ENCODE results near the gene GAS2. TPM values are rescaled to one million over a fixed set of nuclear protein-coding genes. Genes with fewer than 3 reads are reported as not detected.

GAS2 gene
- total RNA-seq, 2 experiments from 2014 or later: 1.8 to 4.1 TPM

DNA sequence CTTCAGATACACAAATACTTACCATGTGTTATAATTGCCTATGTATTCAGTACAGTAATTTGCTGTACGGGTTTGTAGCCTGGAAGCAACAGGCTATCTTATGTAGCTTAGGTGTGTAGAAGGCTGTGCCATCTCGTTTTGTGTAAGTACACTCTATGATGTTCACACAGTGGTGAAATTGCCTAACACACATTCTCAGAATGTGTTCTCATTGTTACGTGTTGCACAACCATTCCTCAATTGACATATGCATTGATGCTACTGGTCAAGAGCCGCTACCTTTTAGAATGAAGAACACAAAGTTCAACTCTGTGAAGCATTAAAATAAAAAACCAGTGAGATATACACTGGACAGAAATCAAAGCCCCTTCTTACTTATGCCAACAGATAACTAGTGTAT lies 136.4 kb downstream of the GAS2 start:
- intact Hi-C loops (cut with micrococcal nuclease; ENCODE audit: unreplicated experiment): no loop called here
- Histone ChIP-seq H4K20me1 (ENCODE audit: insufficient read depth, low read length) (no peaks in the 10 kb centered on the region), H3K4me1 (ENCODE audit: insufficient read depth, low read length, poor library complexity, severe bottlenecking) (peaks cover 9% of the 10 kb centered on the region), H3K4me3 (ENCODE audit: low read depth, low read length, poor library complexity, severe bottlenecking) (no peak overlapping the region), H3K4me2 (ENCODE audit: low read length) (no peak overlapping the region), H3K79me2 (ENCODE audit: insufficient read depth, low read depth, low read length) (no peaks in the 10 kb centered on the region), H3K27ac (ENCODE audit: low read depth, low read length, poor library complexity, severe bottlenecking) (no peak overlapping the region), H3K9me3 (ENCODE audit: low read length) (no peaks in the 10 kb centered on the region), H3K36me3 (ENCODE audit: insufficient read depth, low read length) (no peaks in the 10 kb centered on the region), H3K9me2 (ENCODE audit: insufficient read depth, low read length) (no peaks in the 10 kb centered on the region), H2AFZ (ENCODE audit: low read length) (no peak overlapping the region)
- DNase-seq (ENCODE audit: low spot score): no peak
- BruUV-seq (replicated peaks): no TSS peak
- POLR2A ChIA-PET: no interaction called here
- CTCF ChIA-PET (ENCODE audit: unreplicated experiment): no interaction called here
- no peak for TF ChIP-seq EZH2phosphoT487 (IDR thresholded peaks at IDR 0.05; ENCODE audit: borderline replicate concordance, low read depth, low read length)
- TF ChIP-seq, protein P1, sequence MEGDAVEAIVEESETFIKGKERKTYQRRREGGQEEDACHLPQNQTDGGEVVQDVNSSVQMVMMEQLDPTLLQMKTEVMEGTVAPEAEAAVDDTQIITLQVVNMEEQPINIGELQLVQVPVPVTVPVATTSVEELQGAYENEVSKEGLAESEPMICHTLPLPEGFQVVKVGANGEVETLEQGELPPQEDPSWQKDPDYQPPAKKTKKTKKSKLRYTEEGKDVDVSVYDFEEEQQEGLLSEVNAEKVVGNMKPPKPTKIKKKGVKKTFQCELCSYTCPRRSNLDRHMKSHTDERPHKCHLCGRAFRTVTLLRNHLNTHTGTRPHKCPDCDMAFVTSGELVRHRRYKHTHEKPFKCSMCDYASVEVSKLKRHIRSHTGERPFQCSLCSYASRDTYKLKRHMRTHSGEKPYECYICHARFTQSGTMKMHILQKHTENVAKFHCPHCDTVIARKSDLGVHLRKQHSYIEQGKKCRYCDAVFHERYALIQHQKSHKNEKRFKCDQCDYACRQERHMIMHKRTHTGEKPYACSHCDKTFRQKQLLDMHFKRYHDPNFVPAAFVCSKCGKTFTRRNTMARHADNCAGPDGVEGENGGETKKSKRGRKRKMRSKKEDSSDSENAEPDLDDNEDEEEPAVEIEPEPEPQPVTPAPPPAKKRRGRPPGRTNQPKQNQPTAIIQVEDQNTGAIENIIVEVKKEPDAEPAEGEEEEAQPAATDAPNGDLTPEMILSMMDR (conservative IDR thresholded peaks at IDR 0.05; ENCODE audit: low read length): no peak

DNA sequence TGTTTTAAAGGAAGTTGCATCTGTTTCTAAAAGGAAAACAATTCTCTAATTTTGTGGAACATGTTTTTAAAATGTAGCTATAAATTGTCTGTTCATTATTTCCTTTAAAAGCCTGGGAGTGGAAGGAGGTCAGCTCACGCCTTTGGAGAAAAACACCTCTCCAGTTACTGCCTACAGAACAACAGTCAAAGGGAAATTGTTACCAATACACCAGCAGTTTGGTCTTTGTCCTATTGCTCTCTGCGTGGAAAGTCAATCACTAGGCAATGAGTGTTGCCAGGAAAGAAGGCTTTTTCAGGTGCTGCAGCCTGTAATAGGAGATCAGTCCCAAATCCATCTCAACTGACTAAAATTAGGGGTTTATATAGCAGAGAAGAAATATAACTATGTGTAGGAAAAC lies 141.0 kb downstream of the GAS2 start:
- peak overlapping the region; percentile 62 for H3K4me2 ChIP-seq (ENCODE audit: low read length)

More for the DNA sequence above, 141.0 kb downstream of the GAS2 start:
- POLR2A ChIA-PET: interaction anchor here (1.9 kb wide), 1 partner anchor 9 kb away, joined by 4 read pairs; no protein-coding TSS in a partner anchor
- no peak for DNase-seq (ENCODE audit: low spot score)
- no peaks in the 10 kb centered on the region for H3K9me2 ChIP-seq (ENCODE audit: insufficient read depth, low read length)
- TF ChIP-seq, protein P1 (conservative IDR thresholded peaks at IDR 0.05; ENCODE audit: low read length): no peak
- TF ChIP-seq EZH2phosphoT487 (IDR thresholded peaks at IDR 0.05; ENCODE audit: borderline replicate concordance, low read depth, low read length): no peak
- CTCF ChIA-PET (ENCODE audit: unreplicated experiment): no interaction called here
- H3K36me3 ChIP-seq (ENCODE audit: insufficient read depth, low read length): no peaks in the 10 kb centered on the region
- no peaks in the 10 kb centered on the region for H3K79me2 ChIP-seq (ENCODE audit: insufficient read depth, low read depth, low read length)
- BruUV-seq (replicated peaks): no TSS peak
- no peak overlapping the region for H2AFZ ChIP-seq (ENCODE audit: low read length)
- H4K20me1 ChIP-seq (ENCODE audit: insufficient read depth, low read length): no peaks in the 10 kb centered on the region
- H3K4me1 ChIP-seq (ENCODE audit: insufficient read depth, low read length, poor library complexity, severe bottlenecking): peaks cover 20% of the 10 kb centered on the region
- H3K9me3 ChIP-seq (ENCODE audit: low read length): peaks cover 6% of the 10 kb centered on the region; the same call in 1 of the 2 replicates
- no peak overlapping the region for H3K4me3 ChIP-seq (ENCODE audit: low read depth, low read length, poor library complexity, severe bottlenecking)
- H3K27ac ChIP-seq (ENCODE audit: low read depth, low read length, poor library complexity, severe bottlenecking): no peak overlapping the region
- intact Hi-C loops (cut with micrococcal nuclease; ENCODE audit: unreplicated experiment): loop anchor here (5.0 kb wide), 1 partner anchor 180 kb away; the partner anchor contains the start of gene FANCF

Measured in OCI-LY7 (cell line).